ENCODE results near the gene STRBP.

Gene STRBP

DNA sequence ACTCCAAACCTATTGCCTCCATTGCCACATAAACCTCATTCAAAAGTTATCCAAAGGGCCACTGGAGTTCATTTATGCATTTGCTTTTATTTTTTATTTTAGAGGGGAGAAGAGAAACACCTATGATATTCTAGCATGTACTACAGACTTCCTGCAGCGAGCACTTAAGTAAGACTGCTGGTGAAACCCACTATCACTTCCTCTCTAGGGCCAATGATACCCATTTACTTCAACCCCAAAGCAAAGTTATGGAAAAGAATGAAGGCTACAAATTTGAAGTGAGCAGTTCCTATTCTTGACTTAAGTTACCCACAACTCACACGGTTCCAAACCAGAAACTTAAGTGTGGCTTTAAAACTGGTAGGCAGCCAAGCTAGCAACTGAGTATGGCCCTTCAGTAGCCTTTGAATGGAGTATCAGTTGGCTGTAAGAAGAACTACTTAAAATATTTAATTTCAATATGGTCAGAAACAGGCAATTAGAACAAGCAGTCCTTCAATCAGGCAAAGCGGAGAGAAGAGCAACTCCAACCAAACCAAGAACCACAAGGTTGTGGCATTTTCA lies 140.8 kb downstream of the STRBP start:
- no peak for DNase-seq

DNA sequence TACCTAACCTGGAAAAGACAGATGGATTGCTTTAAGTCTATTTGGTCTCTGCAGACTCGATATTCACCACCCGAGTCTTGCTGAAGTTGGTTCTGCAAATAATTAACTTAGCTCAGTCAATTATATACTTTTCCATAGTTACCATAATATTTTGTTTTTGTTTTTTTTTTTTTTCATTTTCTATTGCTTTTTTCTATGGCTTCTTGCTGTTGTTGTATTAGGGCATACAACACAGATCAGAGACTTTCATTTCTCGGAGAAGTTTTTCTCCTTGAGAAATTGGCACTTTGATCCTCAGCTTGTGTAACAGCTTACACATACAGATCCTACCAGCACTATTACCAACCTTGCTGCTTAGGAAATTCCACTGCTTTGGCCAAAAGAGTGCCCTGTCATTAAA lies 146.9 kb downstream of the STRBP start:
- DNase-seq, result no peak

DNA sequence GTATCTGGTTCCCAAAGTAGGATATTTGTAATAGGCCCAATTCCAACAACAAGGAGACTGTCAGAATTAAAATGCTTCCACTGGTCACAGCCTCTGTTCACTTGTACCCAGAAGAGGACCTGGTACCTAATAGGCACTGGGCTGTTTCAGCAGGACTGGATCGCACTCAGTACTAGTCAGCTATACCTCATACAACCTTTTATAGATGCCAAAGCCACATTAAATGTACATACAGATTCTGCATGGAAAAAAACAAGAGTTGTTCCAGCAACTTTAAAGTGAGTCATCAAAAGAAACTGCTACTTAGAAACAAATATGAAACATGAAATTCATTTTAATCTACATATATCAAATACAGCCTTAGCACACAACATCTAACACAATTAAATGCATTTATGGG lies 147.4 kb downstream of the STRBP start:
- no peak for DNase-seq

DNA sequence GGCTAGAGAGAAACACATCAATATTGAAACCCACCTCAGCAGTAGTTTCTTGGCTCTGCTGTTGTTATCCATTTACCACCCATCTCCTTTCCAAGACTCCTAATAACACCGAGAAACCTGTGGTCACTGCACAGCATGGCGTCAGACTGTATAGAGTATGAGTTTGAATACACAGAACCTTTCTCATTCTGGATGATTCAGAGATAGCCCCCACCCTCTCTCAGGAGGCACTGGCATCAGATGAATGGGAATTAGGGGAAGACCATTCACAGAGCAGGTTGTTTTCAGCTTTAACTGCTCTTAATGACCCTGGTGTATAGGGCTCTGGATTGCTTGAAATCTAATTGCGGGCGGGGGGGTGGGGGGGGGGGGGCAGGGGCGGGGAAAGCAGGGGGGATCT lies 148.3 kb downstream of the STRBP start:
- DNase-seq, result no peak

DNA sequence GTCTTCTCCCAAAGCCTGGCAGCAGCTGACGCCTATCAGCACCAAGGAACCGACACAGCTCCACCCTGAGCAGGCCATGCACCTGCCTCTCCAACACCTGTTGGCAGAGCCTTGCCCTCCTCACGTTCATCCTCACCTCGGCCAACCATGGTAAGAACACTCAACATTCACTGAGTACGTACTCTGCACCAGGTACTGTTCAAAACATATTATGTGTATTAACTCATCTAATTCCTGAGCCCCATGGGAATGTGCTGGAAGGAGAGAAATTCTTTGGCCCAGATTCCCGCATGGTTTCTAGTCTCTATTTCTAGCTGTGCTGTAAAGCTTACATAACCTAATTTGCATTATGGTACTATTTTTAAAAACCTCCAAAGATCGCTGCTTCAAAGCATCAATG lies 148.8 kb downstream of the STRBP start:
- no peak for DNase-seq

DNA sequence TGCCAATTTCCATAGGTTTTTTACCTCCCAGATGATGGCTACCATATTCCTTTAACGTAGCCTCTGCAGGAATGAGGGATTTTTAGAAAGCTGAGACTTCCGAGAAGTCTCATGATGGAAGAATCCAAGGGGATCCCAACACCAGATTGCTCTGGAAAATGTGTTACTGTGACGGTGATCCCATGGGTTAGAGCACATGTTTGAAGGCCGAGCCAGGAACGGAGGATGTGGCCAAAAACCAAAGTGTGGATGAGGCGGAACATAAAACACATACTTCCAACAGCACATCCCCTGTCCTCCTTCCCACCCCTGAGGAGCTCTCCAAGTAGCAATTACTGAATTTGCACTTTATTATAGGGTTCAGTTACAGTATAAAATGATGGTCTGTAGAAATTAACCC lies 152.3 kb downstream of the STRBP start:
- no peak for DNase-seq

DNA sequence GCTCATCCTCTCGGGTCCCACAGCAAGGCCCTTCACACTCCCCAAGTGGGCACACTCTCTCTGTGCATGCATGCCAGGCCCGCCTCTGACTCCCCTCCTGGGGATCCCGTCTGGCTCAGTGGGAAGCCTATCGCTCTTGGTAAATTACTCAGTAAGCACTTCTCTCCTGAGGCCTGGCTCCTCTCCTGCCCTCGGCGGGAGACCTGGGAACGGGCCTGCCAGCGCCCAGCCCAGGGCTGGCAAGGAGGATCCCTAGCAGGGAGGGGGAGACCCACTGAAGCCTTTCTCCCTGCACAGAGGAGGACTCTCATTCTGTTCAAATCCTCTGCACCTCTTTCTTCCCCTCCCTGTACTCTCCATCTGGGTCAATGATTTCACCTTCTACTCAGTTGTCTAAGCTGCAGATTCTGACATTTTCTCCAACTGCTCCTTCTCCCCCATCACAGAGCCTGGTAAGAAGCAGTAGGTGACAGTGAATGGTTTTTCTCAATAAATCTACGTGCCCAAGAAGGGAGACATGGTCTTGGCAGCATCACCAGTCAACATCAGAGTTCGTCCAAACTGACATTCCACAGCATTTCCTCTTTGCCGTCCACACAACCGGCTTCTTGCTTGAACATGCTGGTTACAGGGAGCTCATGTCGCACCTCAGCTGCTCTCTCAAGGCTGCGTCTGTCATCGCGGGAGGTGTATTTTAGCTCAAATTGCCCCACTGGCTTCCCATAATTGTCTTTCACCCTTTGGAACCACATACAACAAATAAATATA lies 153.1 kb downstream of the STRBP start:
- no peak for DNase-seq

DNA sequence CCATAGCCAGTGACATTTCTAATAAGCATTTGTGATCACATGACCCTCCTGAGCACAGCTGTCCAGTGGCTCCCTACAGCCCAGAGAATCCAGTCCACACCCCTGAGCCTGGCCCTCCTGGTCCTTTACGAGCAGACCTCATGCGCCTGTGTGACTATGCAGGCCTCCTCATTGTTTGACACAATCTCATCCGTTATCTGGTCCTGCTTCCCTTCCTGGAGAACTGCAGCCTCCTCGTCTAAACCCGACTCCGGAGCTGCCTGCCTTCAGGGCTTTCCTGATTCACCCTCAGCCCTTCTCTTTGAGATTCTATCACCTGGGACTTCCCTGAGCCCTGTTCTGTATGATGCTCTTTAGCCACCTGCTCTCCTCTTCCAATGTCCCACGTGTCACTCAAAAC lies 155.2 kb downstream of the STRBP start:
- no peak for DNase-seq

DNA sequence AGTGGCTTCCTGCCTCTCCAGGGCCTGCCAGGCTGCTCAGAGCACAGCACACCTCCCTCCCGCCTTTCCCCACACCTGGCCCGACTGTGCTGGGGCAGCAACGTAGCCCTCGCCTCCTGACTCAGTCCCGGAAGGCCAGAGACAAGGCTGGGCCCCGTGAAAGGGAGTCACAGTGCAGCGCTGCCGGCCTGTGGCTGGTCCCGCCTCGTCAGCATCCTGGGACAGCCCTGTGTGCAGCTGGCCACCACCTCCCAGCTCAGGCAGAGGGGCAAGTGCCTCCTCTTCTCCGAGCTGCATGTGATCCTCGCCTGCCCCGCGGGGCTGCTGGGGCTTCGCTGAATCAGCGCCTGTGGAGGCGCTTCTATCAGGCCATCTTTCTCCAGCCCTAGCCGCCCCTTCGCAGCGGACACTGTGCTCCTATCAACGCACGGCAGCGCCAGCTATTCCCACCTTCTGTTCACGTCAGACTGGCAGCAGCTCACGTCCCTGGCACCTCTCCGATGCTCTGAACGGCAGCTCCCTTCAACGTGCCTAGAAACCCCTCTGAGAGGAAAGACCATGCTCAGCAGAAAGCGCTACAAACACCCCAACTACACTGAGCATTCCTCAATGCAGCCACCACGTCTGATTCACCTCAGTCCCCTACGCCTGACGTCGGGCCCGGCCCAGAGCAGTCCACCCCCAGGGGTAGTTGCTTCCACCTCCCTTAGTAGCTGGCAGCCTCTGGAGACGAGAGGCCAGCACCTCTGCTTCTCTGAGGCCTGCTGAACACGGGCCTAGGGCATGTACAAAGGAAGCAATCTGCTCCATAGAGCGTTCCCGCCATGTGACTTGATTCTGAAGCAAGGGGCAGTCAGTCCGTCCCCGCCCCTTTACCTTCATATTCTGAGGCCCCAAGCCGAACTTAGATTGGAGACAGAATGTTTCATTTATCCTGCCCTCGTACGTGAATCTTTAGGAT lies 156.1 kb downstream of the STRBP start:
- DNase-seq, result no peak

DNA sequence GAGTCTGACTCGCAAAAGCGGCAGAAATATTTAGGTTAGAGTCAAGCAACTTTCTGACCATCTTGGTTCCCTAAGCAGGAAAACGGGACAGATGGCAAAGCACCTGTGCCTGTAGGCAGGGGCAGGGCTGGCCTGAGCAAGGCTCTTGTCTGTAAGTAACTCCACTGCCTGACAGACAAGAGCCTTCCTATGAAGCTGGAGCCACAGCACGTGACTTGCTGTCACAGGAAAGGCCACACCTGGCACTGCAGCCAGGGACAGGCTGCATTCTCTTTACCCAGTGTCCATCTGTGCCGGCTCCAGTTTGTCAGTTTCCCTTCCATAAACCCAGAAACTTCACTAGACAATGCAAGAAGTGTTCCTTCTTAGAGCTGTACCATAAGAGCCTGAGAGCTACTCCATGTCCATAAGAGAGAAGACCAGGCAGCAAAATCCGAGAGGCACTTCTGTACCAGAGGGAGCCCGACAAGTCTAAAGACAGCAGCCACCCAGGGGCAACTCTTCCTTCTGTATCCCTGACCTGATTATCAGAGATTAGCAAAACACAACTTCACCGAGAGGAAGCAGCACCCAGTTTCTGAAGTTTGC lies 156.9 kb downstream of the STRBP start:
- DNase-seq, result no peak

DNA sequence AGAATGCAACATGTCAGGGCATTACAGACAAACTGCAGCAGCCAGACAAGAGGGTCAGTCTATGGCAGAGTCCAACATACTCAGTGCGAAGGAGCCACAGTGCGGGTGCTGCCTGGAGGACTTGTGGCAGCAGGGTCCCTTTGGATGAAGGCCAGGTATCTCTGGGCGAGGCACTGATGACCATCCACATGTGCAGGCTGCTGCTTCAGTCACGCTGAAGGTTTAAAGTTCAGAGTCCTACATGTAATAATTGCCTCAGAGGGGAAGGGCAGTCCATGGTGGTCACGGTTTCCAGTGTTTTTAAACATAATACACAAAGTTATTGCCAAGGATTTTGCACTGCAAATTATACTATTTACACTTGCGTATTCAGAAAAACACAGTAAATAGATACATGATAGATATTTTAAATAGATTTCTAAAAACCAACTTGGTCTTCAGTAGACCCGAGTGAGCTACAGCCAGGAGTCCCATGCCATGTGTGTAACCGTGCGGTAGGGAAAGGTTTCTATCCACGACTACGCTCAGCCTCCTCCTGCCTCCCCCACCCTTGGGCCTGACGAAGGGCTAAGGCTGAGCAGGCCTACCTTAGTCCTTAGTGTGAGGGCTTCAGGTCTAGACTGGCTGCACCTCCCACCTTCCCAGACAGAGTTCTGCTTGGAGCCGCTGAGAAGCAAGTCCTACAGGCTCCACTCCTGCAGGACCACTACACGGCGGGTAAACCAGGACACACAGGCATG lies 158.7 kb downstream of the STRBP start:
- DNase-seq, result no peak

DNA sequence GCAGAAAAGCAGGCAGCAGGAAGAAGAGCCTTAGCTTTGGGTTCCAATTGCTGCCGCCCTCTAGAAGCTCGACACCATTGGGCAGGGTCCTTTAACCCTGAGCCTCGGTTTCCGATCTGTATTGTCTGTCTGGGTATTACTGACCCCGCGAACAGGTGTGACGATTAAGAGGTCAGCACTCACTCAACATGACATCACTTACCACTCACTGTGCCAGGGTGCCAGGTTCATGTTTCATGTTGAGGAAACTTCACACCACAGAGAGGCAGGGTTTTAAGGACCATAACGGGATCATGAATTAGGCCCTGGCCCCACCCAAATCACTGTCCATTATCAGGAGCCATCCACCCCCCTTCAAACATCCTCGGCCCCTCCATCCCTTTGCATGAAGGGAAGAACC lies 159.4 kb downstream of the STRBP start:
- DNase-seq, result no peak

DNA sequence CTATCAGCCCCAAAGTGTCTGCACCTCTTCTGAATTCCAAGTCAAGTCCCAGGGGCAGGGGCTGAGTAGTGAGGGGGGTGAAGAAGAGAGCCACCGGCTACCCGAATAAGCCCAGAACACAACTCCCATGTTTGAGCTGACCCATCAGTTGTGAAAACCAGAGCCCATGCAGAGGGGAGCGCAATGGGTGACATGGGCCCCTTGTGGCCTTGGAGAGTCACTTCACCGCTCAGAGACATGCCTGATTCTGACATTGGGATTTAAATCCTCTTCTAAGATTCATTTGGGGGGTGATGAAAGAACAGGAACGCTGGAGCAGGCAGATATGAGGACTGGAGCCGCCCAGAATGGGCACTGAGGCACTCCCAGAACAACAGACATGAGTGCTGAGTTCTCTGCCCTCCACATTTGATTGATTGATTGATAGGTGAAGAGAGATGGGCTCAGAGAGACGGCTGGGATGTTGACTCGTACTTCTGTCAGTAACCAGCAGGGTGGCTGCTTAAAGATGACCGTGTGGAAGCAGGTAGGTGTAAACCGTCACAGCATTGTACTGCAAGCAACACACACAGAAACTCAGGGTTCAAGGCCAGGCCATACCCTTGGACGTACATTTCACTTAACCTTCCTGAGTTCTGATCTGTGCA lies 160.6 kb downstream of the STRBP start:
- DNase-seq, result no peak

DNA sequence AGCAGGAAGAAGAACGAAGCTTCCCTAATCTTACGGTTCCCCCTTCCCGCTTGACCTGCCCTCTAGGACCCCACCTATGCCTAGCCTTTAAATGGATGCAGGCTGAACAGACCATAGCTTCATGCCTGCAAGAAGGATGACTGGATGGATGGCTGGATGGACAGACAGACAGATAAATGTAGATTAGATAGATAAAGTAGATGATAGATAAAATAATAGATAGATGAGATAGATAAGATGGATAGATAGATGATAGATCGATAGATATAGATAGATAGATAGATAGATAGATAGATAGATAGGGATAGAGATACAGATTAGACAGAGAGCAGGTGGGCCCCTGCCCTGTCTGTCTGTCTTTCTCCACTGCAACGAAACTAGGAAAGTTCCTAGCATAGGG lies 162.9 kb downstream of the STRBP start:
- DNase-seq, result no peak

DNA sequence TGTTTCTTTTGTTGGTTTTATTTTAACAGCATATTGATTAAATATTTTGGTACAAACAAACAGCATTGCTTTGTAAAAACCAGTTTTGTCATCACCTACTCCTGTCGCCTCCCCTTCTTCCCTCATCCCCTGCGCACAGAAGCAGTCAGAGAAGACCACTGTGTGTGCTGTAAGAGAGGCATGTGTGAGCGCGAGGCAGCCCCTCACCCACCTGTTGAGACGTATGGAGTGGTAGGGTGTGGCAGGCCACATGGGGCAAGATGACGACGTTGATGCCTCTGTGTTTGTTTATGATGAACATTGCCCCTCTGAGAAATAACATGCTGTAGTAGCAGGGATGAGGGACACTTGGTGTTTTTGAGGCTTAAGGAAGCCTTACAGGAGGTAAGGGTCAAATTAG lies 163.6 kb downstream of the STRBP start:
- DNase-seq, result no peak

DNA sequence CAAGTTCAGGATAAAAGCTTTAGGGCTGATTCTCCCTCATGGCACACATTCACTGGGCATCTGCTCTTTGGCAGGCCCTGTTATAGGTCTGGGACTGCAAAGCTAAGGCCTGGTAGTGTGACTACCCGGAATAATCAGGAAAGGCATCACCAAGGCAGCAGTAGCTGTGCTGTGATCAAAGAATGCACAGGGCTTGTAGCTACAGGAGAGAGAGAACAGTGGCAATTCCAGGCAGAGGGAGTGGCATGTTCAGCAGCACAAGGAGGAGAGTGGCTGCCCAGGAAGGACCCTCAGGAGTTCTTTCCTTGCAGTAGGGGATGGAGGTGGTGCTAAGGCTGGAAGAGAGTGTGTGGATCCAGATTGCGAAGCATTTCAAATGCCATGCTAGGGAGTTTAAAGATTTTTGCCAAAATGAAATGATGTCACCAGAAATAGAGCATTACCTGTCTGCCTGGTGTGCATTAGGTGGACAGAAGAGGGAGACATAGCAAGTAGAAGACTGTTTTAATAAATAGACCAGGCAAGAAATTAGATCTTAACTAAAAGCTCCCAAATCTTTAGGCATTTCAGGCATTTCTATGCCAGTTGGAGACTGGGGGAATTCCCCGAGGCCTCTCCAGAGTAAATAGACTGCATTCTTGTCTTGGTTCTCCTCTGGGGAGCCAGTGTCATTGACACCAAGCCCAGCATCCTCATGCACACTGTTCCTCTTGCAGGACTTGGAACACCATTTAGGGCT lies 165.8 kb downstream of the STRBP start:
- no peak for DNase-seq

DNA sequence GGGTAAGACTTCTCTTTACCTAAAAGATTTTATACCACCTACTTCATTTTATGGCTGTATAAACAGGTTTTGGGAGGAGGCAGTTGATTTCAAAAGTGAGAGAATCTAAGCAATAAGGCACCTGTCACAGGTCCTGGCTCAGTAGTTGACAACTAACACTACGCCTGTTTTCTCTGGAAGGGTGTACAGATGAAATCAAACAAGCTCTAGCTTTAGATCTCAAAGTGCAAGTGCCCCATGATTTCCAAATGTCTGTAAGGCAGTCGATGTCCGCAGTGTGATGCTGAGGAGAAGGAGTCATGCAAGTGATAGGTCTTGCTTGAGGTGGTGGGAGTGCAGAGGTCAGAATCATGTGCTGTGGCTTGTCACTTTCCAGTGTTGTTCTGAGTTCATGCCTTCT lies 168.8 kb downstream of the STRBP start:
- no peak for DNase-seq

DNA sequence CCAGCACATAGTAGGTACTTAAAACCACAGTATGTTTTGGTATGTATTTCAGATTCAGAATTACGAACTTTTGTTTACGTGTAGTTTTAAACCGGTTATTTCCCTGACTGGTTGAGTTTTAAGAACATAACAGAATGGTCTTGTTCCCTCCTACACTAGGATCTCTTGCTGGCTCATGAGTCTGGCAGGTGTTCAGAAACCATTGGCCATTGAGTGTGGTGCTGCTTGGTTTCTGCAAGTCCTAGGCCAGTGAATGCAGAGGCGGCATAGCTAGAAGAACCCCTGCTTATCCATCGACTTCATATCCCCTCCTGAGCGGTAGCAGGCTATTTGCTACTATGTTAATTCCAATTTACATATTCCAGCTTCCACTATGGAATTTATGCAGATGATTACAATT lies 169.3 kb downstream of the STRBP start:
- DNase-seq, result no peak

DNA sequence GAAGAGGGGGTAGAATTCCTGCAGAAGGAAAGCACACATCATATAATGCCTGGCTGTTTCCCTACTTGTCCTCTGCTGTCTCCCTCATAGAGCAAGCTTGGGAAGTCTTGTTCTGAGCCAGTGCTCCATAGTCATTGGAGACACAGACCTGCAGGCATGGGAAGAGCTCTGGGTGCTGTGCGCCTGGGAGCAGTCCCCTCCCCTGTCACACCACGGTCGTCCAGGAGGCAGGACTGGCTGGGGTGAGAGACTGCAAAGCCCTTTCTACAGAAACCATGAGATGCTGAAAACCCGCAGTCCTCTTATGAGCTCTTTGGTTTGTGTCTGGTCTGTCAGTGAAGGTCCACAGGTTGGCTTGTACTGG lies 170.3 kb downstream of the STRBP start:
- DNase-seq, result no peak

DNA sequence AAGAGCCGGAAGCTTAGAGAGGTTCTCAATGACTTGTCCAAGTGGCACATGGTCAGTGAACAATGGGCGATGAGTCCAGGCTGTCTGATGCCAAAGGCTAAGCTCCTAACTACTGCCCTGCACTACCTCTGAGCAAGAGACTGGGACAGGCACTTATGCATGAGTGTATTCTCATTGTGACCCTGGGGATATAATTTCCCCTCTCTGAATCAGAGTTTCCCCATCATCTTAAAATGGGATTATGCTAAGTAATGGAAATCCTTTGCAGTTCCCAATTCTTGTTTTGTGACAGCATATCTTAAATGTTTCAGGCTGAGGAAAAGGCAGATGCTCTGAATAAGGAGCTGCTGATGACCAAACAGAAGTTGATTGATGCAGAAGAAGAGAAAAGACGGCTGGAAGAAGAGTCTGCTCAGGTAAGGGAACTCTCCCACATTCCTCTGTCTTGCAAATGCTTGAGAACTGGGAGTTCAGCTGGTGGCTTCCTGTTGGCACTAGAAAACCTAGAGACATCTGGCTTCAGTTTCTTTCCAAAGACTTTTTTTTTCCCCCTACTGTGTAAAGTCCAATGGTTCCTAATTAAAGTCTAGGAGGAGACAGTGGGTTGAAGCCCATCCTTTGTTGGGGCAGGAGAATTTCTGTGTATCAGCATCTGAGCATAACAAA lies 170.8 kb downstream of the STRBP start:
- no peak for DNase-seq

DNA sequence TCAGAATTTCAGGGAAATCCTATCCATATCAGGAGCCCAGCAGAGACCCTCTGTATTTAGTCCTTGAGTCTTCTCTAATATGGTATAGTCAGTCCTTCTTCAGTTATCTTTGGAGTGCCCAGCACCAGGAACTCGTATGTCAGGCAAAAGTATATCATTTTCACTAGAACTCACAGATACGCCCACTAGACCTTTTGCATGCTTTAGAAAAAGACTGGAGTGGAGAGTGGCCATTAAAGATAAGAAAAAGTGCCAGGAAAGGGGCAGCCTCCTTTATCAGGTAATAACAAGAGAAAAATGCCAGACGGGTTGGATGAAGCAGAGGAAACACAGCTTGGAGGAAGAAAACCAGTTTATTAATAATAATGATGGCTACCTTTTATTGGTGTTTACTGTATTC lies 171.4 kb downstream of the STRBP start:
- DNase-seq, result peak; percentile 84
